ENCODE measurements around the gene MDH1. TPM values are rescaled to one million over a fixed set of nuclear protein-coding genes. Genes with fewer than 3 reads are reported as not detected.
"Not testable (repeated sequence)": the region's sequence is repeated elsewhere in the genome, so short reads cannot be mapped to it uniquely, and the experiment has no call there.

MDH1 gene
- total RNA-seq, 2 experiments from 2014 or later: 96.3 to 97.6 TPM

DNA sequence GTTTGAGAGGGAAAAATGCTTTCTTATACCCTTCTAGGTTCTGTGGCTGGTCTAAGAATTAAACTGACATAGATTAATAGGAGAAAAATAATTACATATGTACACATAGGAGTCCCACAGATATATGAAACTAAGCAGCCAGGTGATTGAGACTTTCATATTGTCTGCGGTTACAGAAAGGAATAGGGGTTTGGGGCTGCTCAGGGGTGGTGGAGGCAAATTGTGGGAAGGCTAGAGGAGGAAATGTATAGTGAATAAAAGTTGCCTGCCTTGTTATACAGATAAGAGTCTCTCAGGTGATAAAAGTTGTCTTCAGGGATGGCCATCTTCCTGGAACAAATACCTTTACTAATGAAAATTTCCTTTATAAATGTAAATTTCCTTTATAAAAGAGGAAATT is 28.6 kb downstream of the MDH1 start:
- Histone ChIP-seq H3K27me3 (ENCODE audit: control insufficient read depth in 1 of 2, insufficient read depth in 2 of 2, low read length in 2 of 2) (no peaks in the 10 kb centered on the region), H3K36me3 (ENCODE audit: insufficient read depth, low read length) (no peaks in the 10 kb centered on the region), H3K9me3 (ENCODE audit: control insufficient read depth in 1 of 2, insufficient read depth in 1 of 2, low read length in 2 of 2) (peaks cover 0 to 12% of the 10 kb centered on the region in 2 experiments), H3K4me3 (ENCODE audit: low read length) (no peak overlapping the region), H3K4me1 (ENCODE audit: insufficient read depth, low read length) (no peaks in the 10 kb centered on the region), H3K27ac (ENCODE audit: low read depth in 1 of 2, low read length in 2 of 2) (no peak overlapping the region)
- Mint-ChIP-seq H3K27me3 (peaks cover 15% of the 10 kb centered on the region), H3K9me3 (no peaks in the 10 kb centered on the region), H3K4me1 (ENCODE audit: low read depth) (no peaks in the 10 kb centered on the region), H3K4me3 (no peak overlapping the region), H3K27ac (no peak overlapping the region), H3K36me3 (ENCODE audit: low read depth) (no peaks in the 10 kb centered on the region)
- TF ChIP-seq, protein P1, sequence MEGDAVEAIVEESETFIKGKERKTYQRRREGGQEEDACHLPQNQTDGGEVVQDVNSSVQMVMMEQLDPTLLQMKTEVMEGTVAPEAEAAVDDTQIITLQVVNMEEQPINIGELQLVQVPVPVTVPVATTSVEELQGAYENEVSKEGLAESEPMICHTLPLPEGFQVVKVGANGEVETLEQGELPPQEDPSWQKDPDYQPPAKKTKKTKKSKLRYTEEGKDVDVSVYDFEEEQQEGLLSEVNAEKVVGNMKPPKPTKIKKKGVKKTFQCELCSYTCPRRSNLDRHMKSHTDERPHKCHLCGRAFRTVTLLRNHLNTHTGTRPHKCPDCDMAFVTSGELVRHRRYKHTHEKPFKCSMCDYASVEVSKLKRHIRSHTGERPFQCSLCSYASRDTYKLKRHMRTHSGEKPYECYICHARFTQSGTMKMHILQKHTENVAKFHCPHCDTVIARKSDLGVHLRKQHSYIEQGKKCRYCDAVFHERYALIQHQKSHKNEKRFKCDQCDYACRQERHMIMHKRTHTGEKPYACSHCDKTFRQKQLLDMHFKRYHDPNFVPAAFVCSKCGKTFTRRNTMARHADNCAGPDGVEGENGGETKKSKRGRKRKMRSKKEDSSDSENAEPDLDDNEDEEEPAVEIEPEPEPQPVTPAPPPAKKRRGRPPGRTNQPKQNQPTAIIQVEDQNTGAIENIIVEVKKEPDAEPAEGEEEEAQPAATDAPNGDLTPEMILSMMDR (IDR thresholded peaks at IDR 0.05): no peak
- intact Hi-C loops (cut with DNase I, micrococcal nuclease): no loop called here
- DNase-seq (no peak), ATAC-seq (ENCODE audit: poor library complexity) (no peak)
- CTCF ChIA-PET: no interaction called here
- POLR2A ChIA-PET: no interaction called here

DNA sequence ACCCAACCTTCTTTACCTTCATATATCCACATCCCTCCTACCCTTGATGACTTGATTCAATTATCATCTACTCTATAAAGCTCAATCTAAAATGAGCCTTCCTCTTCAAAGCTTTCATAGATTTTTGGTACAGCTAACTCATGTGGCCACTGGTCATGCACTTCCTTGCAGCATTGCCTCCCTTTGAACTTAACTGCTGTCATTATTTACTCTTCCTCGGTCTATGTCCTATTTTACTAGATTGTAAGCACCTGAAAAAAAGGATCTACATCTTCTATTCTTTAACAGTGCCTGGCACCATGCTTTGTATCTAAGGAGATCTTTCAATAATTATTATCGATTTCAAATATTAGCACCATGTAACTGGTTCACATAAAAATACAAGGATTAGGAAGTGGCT is 30.6 kb downstream of the MDH1 start:
- H3K27me3 Mint-ChIP-seq: peaks cover 16% of the 10 kb centered on the region

DNA sequence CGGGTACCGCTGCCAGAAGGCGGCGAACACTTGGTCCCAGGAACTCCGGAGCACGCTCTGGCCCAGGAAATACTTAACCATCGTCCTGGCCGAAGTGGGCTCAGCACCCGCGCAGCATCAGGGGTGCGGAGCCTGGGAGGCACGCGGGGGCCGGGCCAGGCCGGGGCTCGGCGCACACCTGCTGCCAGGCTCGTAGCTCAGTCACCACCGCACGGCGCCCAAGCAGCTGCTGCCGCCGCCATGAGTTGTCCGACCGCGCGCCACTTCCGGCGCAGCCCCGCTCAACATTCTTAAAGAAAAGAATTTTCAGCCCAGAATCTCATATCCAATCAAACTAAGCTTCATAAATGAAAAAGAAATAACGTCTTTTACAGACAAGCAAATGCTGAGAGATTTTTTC is 34.0 kb downstream of the MDH1 start:
- ChIA-PET POLR2A (no interaction called here), CTCF (no interaction called here)
- Mint-ChIP-seq H3K9me3 (no peaks in the 10 kb centered on the region), H3K36me3 (ENCODE audit: low read depth) (no peaks in the 10 kb centered on the region), H3K4me3 (no peak overlapping the region), H3K27ac (no peak overlapping the region), H3K4me1 (ENCODE audit: low read depth) (no peaks in the 10 kb centered on the region), H3K27me3 (peaks cover 17% of the 10 kb centered on the region)
- Histone ChIP-seq H3K4me3 (ENCODE audit: low read length) (no peak overlapping the region), H3K27me3 (ENCODE audit: control insufficient read depth in 1 of 2, insufficient read depth in 2 of 2, low read length in 2 of 2) (no peaks in the 10 kb centered on the region), H3K9me3 (ENCODE audit: control insufficient read depth in 1 of 2, insufficient read depth in 1 of 2, low read length in 2 of 2) (peaks cover 0 to 12% of the 10 kb centered on the region in 2 experiments), H3K4me1 (ENCODE audit: insufficient read depth, low read length) (no peaks in the 10 kb centered on the region), H3K27ac (ENCODE audit: low read depth in 1 of 2, low read length in 2 of 2) (no peak overlapping the region), H3K36me3 (ENCODE audit: insufficient read depth, low read length) (no peaks in the 10 kb centered on the region)
- ATAC-seq (ENCODE audit: poor library complexity): no peak
- TF ChIP-seq, protein P1 (IDR thresholded peaks at IDR 0.05): no peak
- intact Hi-C loops (cut with DNase I, micrococcal nuclease): no loop called here
- DNase-seq: no peak

More for the DNA sequence above, 30.6 kb downstream of the MDH1 start:
- H3K4me1 Mint-ChIP-seq (ENCODE audit: low read depth): no peaks in the 10 kb centered on the region
- H3K27ac Mint-ChIP-seq: no peak overlapping the region
- H3K36me3 ChIP-seq (ENCODE audit: insufficient read depth, low read length): no peaks in the 10 kb centered on the region
- intact Hi-C loops (cut with DNase I, micrococcal nuclease): no loop called here
- no peak for ATAC-seq (ENCODE audit: poor library complexity)
- no peak overlapping the region for H3K4me3 ChIP-seq (ENCODE audit: low read length)
- no peak for DNase-seq
- POLR2A ChIA-PET: no interaction called here
- no peaks in the 10 kb centered on the region for H3K9me3 Mint-ChIP-seq
- TF ChIP-seq, protein P1 (IDR thresholded peaks at IDR 0.05): no peak
- H3K27ac ChIP-seq (ENCODE audit: low read depth in 1 of 2, low read length in 2 of 2): no peak overlapping the region
- peaks cover 0 to 12% of the 10 kb centered on the region in 2 experiments for H3K9me3 ChIP-seq (ENCODE audit: control insufficient read depth in 1 of 2, insufficient read depth in 1 of 2, low read length in 2 of 2)
- no peaks in the 10 kb centered on the region for H3K4me1 ChIP-seq (ENCODE audit: insufficient read depth, low read length)
- CTCF ChIA-PET: no interaction called here
- H3K27me3 ChIP-seq (ENCODE audit: control insufficient read depth in 1 of 2, insufficient read depth in 2 of 2, low read length in 2 of 2): no peaks in the 10 kb centered on the region
- no peaks in the 10 kb centered on the region for H3K36me3 Mint-ChIP-seq (ENCODE audit: low read depth)
- no peak overlapping the region for H3K4me3 Mint-ChIP-seq

DNA sequence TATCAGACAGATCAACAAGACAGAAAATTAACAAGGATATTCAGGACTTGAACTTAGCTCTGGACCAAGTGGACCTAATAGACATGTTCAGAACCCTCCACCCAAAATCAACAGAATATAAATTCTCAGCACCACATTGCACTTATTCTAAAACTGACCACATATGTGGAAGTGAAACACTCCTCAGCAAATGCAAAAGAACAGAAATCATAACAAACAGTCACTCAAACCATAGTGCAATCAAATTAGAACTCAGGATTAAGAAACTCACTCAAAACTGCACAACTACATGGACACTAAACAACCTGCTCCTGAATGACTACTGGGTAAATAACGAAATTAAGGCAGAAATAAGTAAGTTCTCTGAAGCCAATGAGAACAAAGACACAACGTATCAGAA is 35.0 kb downstream of the MDH1 start:
- H3K9me3 ChIP-seq (ENCODE audit: control insufficient read depth in 1 of 2, insufficient read depth in 1 of 2, low read length in 2 of 2): peaks cover 0 to 12% of the 10 kb centered on the region in 2 experiments
- ATAC-seq (ENCODE audit: poor library complexity); H3K4me1 ChIP-seq (ENCODE audit: insufficient read depth, low read length); H3K36me3 Mint-ChIP-seq (ENCODE audit: low read depth); intact Hi-C loops (cut with DNase I, micrococcal nuclease); H3K36me3 ChIP-seq (ENCODE audit: insufficient read depth, low read length); H3K27ac Mint-ChIP-seq; H3K4me3 ChIP-seq (ENCODE audit: low read length); POLR2A ChIA-PET; H3K4me1 Mint-ChIP-seq (ENCODE audit: low read depth); H3K9me3 Mint-ChIP-seq; H3K27ac ChIP-seq (ENCODE audit: low read depth in 1 of 2, low read length in 2 of 2); DNase-seq; H3K4me3 Mint-ChIP-seq; H3K27me3 ChIP-seq (ENCODE audit: control insufficient read depth in 1 of 2, insufficient read depth in 2 of 2, low read length in 2 of 2): not testable (repeated sequence)
- H3K27me3 Mint-ChIP-seq: peaks cover 13% of the 10 kb centered on the region
- CTCF ChIA-PET: interaction anchor here (0.7 kb wide), 1 partner anchor 9 kb away, joined by 3 read pairs; no protein-coding TSS in a partner anchor
